Endodermal cell (in vitro differentiated cells): ENCODE results near the gene PDE12. TPM values are rescaled to one million over a fixed set of nuclear protein-coding genes. Genes with fewer than 3 reads are reported as not detected.
"Not testable (repeated sequence)": the region's sequence is repeated elsewhere in the genome, so short reads cannot be mapped to it uniquely, and the experiment has no call there.

Experiments used
- DNase-seq: peaks from one replicate; pipeline ENCODE4 v3.0.0-alpha.2; 2017
- H3K27ac ChIP-seq: 2 replicates; pipeline ENCODE4 v1.5.1; 2013; ENCODE audit warnings: mild to moderate bottlenecking, low read depth, low read length, moderate library complexity
- H3K27me3 ChIP-seq: 2 replicates; pipeline ENCODE4 v1.6.1; 2013; ENCODE audit warnings: mild to moderate bottlenecking, low read length, moderate library complexity; ENCODE audit not compliant: insufficient read depth, control insufficient read depth, poor library complexity, severe bottlenecking
- H3K36me3 ChIP-seq: 2 replicates; pipeline ENCODE4 v1.7.0; 2013; ENCODE audit warnings: mild to moderate bottlenecking, low read length, moderate library complexity; ENCODE audit not compliant: control insufficient read depth, insufficient read depth
- H3K4me1 ChIP-seq: one replicate; pipeline ENCODE4 v1.7.0; 2013; ENCODE audit warnings: low read length; ENCODE audit not compliant: control insufficient read depth, insufficient read depth
- H3K4me3 ChIP-seq: 2 replicates; pipeline ENCODE4 v1.5.1; 2013; ENCODE audit warnings: mild to moderate bottlenecking, low read length, moderate library complexity
- H3K9ac ChIP-seq: 2 replicates; pipeline ENCODE4 v1.6.1; 2013; ENCODE audit warnings: mild to moderate bottlenecking, low read length, moderate library complexity; ENCODE audit not compliant: poor library complexity, severe bottlenecking; ENCODE audit errors: extremely low read depth
- H3K9me3 ChIP-seq: 2 replicates; pipeline ENCODE4 v1.6.1; 2013; ENCODE audit warnings: mild to moderate bottlenecking, low read length, moderate library complexity; ENCODE audit not compliant: control insufficient read depth
- H3K27ac Mint-ChIP-seq: 2 replicates; pipeline ENCODE4 v1.8.0; 2020; ENCODE audit warnings: mixed read lengths
- H3K27me3 Mint-ChIP-seq: 2 replicates; pipeline ENCODE4 v1.8.0; 2021; ENCODE audit warnings: mild to moderate bottlenecking, mixed read lengths; ENCODE audit not compliant: insufficient read depth
- H3K36me3 Mint-ChIP-seq: 2 replicates; pipeline ENCODE4 v1.8.0; 2020; ENCODE audit warnings: low read depth, mixed read lengths
- H3K4me1 Mint-ChIP-seq: 2 replicates; pipeline ENCODE4 v1.8.0; 2020; ENCODE audit warnings: mixed read lengths
- H3K4me3 Mint-ChIP-seq: 2 replicates; pipeline ENCODE4 v1.8.0; 2020; ENCODE audit warnings: mild to moderate bottlenecking, moderate library complexity, mixed read lengths
- H3K9me3 Mint-ChIP-seq: 2 replicates; pipeline ENCODE4 v1.8.0; 2020; ENCODE audit warnings: mild to moderate bottlenecking, mixed read lengths
- CTCF ChIP-seq: fragments of 200-600 bp; sonication (generic); conservative IDR thresholded peaks from 2 replicates; pipeline ENCODE4 v1.5.0; 2021; ENCODE audit warnings: antibody characterized with exemption, mild to moderate bottlenecking
- WGBS, 2 experiments: methylation state at CpG; one replicate each; pipeline versions ENCODE4 v1.1.5 to v1.1.7; 2013; ENCODE audit warnings: missing lambda C conversion rate in 2 of 2, mixed read lengths in 1 of 2; ENCODE audit not compliant: insufficient coverage in 1 of 2, insufficient read length in 1 of 2; 5-methylcytosine and 5-hydroxymethylcytosine counted together
- total RNA-seq, 2 donors: library from RNA; stranded (reverse); fragmentation: NEBNext Ultra II Directional in 1 of 2; extraction: Animal tissue kit (Norgen Biotek cat#: 25700) in 1 of 2; gene quantifications; 2 replicates in 1 of 2; 3 replicates in 1 of 2; pipeline ENCODE4 v1.2.1, GENCODE V29; 2021

The PDE12 gene
- total RNA-seq, 2 donors from 2014 or later: 10.5 to 12.5 TPM

- 82 to 100% methylated on average over 2 of the region's 2 CpGs for WGBS, 2 experiments
- no peaks in the 10 kb centered on the region for H3K9me3 Mint-ChIP-seq
- no peak overlapping the region for H3K27ac ChIP-seq
Measured at GRCh38 chr3:57600195-57600594, 44.1 kb downstream of the PDE12 start.

GRCh38 chr3:57604971-57605370 is 48.9 kb downstream of the PDE12 start:
- H3K36me3 ChIP-seq: peaks cover 8% of the 10 kb centered on the region
- H3K4me3 Mint-ChIP-seq: no peak overlapping the region
- no peak overlapping the region for H3K9ac ChIP-seq
- H3K4me3 ChIP-seq: no peak overlapping the region
- peaks cover 29% of the 10 kb centered on the region for H3K9me3 Mint-ChIP-seq
- no peaks in the 10 kb centered on the region for H3K4me1 ChIP-seq
- no peaks in the 10 kb centered on the region for H3K27me3 Mint-ChIP-seq
- H3K27ac Mint-ChIP-seq: no peak overlapping the region
- no peak for TF ChIP-seq CTCF
- H3K27me3 ChIP-seq: no peaks in the 10 kb centered on the region
- peaks cover 8% of the 10 kb centered on the region for H3K9me3 ChIP-seq
- no peak overlapping the region for H3K27ac ChIP-seq
- H3K36me3 Mint-ChIP-seq: peaks cover 40% of the 10 kb centered on the region
- DNase-seq: no peak
- no peaks in the 10 kb centered on the region for H3K4me1 Mint-ChIP-seq
- 89 to 100% methylated on average over 2 of the region's 2 CpGs for WGBS, 2 experiments

More at GRCh38 chr3:57600195-57600594, 44.1 kb downstream of the PDE12 start:
- peak overlapping the region; percentile 76 for H3K27ac Mint-ChIP-seq
- H3K4me3 Mint-ChIP-seq: no peak overlapping the region
- Histone ChIP-seq H3K9me3 (no peaks in the 10 kb centered on the region), H3K9ac (no peak overlapping the region), H3K36me3 (peaks cover 11% of the 10 kb centered on the region), H3K4me3 (no peak overlapping the region), H3K4me1 (no peaks in the 10 kb centered on the region), H3K27me3 (no peaks in the 10 kb centered on the region)
- no peak for DNase-seq
- TF ChIP-seq CTCF: no peak
- H3K27me3 Mint-ChIP-seq: no peaks in the 10 kb centered on the region
- H3K4me1 Mint-ChIP-seq: peaks cover 11% of the 10 kb centered on the region
- peaks cover 16% of the 10 kb centered on the region for H3K36me3 Mint-ChIP-seq

GRCh38 chr3:57605683-57606082 is 49.6 kb downstream of the PDE12 start:
- no peak for DNase-seq
- no peaks in the 10 kb centered on the region for H3K27me3 Mint-ChIP-seq
- no peak overlapping the region for H3K4me3 ChIP-seq
- peaks cover 8% of the 10 kb centered on the region for H3K9me3 ChIP-seq
- H3K9me3 Mint-ChIP-seq: peaks cover 37% of the 10 kb centered on the region
- H3K27ac Mint-ChIP-seq: no peak overlapping the region
- TF ChIP-seq CTCF: no peak
- peaks cover 46% of the 10 kb centered on the region for H3K36me3 Mint-ChIP-seq
- no peak overlapping the region for H3K4me3 Mint-ChIP-seq
- no peak overlapping the region for H3K9ac ChIP-seq
- H3K27me3 ChIP-seq: no peaks in the 10 kb centered on the region
- no peaks in the 10 kb centered on the region for H3K4me1 ChIP-seq
- peaks cover 8% of the 10 kb centered on the region for H3K36me3 ChIP-seq
- H3K4me1 Mint-ChIP-seq: no peaks in the 10 kb centered on the region
- H3K27ac ChIP-seq: no peak overlapping the region

- DNase-seq, H3K27ac Mint-ChIP-seq, H3K4me1 Mint-ChIP-seq, H3K4me3 Mint-ChIP-seq, H3K27me3 Mint-ChIP-seq, H3K36me3 ChIP-seq, H3K9me3 ChIP-seq, H3K27ac ChIP-seq, H3K27me3 ChIP-seq, H3K4me1 ChIP-seq, H3K4me3 ChIP-seq, H3K9ac ChIP-seq: not testable (repeated sequence)
- Mint-ChIP-seq H3K9me3 (peaks cover 47% of the 10 kb centered on the region), H3K36me3 (peaks cover 39% of the 10 kb centered on the region)
- WGBS, 2 experiments: 95% methylated on average over 4 of the region's 5 CpGs; no CpG with 5 or more reads in 1 of the 2 experiments
Measured at GRCh38 chr3:57611870-57612269, 55.8 kb downstream of the PDE12 start.
